Stimulated activated effector memory CD8-positive, alpha-beta T cell treated with anti-CD3 and anti-CD28 coated beads, Interleukin-12 subunit alpha, Interleukin-12 subunit beta, amount 100 ng/mL, for 72 hours (primary cell): ENCODE results near the gene OR51T1.

ENCODE experiments used
- ATAC-seq: fragments of 150-1000 bp; cut with Tn5 transposase; 2 replicates; pipeline ENCODE4 v1.10.0; 2021
- DNase-seq, 2 donors: peaks; one replicate each; pipeline ENCODE4 v3.0.0; 2021 to 2022; ENCODE audit warnings: low spot score in 2 of 2
- H3K27ac Mint-ChIP-seq: one replicate; pipeline ENCODE4 v1.8.0; 2022; ENCODE audit warnings: mild to moderate bottlenecking, mixed read lengths
- H3K36me3 Mint-ChIP-seq: one replicate; pipeline ENCODE4 v1.8.0; 2022; ENCODE audit warnings: mild to moderate bottlenecking, mixed read lengths
- H3K4me1 Mint-ChIP-seq: one replicate; pipeline ENCODE4 v1.8.0; 2022; ENCODE audit warnings: mixed read lengths
- H3K4me3 Mint-ChIP-seq: one replicate; pipeline ENCODE4 v1.8.0; 2022; ENCODE audit warnings: mild to moderate bottlenecking, mixed read lengths
- H3K9me3 Mint-ChIP-seq: one replicate; pipeline ENCODE4 v1.8.0; 2022; ENCODE audit warnings: mixed read lengths

OR51T1 gene

DNA sequence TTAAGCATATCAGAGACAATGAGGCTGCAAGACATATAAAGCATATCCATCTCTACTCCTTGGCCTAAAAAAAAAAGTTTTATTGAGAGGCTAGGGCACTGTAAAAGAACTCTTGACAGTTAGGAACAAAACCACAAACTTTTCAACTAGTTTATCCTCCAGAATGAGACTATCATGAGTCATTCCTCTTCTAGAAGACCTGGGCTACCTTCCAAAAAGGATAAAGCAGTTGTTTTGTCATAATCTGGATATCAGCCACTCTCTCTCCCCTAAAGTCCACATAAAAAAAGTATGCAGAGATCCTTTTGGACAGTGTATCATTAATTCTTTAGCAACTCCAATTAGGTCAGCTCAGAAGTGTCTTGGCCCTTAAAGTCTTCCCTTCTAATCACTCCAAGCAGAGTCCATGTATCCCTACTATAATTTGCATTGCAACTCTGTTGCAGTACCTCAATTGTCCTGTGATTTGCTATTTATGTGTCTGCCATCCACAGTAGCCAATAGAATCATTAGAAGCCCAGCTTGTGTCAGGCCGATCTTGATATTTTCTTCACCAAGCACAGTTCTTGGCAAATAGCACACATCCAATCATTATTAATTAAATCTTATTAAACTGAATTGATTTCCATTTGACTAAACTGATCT lies 10.4 kb downstream of the OR51T1 start:
- H3K4me3 Mint-ChIP-seq = no peak overlapping the region
- no peak for DNase-seq

DNA sequence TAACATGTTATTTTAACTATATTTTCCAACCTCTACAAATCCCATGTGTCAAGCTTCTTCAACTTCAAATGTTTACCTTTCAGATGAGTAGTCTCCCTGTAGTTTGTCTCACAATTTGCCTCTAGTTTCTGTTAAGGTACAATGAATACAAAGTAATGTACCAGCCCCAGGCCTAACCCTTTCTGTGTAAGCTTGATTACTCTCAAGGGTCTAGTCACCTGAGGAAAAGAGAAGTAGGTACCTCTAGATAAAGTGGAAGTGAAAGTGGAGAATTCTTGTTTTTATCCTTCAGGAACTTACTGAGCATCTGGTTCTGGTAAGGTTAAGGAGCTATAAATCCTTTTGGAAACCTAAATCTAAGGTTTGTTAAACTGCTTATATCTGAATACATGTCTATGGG lies 21.8 kb downstream of the OR51T1 start, which contains the start of gene OR51A7:
TSS of gene OR51A7 (plus strand) at position 300 of the 400 bp plus-strand sequence. CDS start 3,587 bp downstream, outside the sequence.
- Mint-ChIP-seq H3K36me3 (no peaks in the 10 kb centered on the region), H3K4me1 (no peaks in the 10 kb centered on the region), H3K4me3 (no peak within 1 kb of the TSS), H3K27ac (no peak within 1 kb of the TSS), H3K9me3 (no peaks in the 10 kb centered on the region)
- ATAC-seq (no peak), DNase-seq (no peak)

More for the DNA sequence above, 10.4 kb downstream of the OR51T1 start:
- ATAC-seq = no peak
- no peaks in the 10 kb centered on the region for H3K36me3 Mint-ChIP-seq
- H3K4me1 Mint-ChIP-seq = no peaks in the 10 kb centered on the region
- H3K9me3 Mint-ChIP-seq = peaks cover 3% of the 10 kb centered on the region
- no peak overlapping the region for H3K27ac Mint-ChIP-seq

DNA sequence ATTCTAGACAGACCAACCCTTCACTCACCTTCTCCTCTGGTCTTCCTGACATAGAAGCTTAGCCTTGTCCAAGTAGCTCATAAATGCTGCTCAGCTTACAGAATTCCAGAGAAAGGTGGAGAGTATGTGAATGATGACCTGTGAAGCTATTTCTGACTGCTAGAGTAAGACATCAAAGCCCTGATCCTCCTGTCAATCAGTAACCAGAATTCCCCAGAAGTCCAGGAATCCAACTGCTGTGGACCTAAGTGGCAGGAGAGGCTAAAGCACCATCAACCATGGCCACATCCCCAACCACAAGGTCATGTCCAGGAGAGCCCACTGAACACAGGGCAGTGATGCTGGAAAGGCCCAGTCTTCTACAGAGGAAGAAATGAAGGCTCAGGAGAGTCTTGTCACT lies 34.9 kb downstream of the OR51T1 start:
- Mint-ChIP-seq H3K9me3 (peaks cover 7% of the 10 kb centered on the region), H3K27ac (no peak overlapping the region), H3K36me3 (no peaks in the 10 kb centered on the region), H3K4me3 (no peak overlapping the region), H3K4me1 (no peaks in the 10 kb centered on the region)
- ATAC-seq (no peak), DNase-seq (no peak)

DNA sequence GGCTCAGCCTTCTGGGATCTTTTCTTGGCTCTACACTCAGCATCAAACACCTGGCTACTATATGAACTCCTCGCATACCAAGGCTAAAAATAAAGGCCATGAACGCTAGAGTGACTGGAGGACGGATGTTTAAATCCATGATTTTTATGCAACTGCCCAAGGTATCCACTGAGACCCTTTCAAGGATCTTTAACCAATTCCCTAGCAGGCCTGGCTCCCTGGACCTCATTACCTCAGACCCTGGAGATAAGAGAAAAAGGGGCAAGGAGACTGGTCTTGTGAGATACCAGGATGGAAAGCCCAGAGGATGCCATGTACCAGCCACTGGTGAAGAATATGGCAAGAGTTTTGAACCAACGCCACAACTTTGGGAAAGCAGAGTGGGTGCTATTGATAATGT lies 37.5 kb downstream of the OR51T1 start, which contains the start of gene OR51G2:
TSS of gene OR51G2 (minus strand) at position 101 of the 400 bp plus-strand sequence. CDS start 3,687 bp downstream, outside the sequence.
- Mint-ChIP-seq H3K36me3 (no peaks in the 10 kb centered on the region), H3K4me3 (no peak within 1 kb of the TSS)
- no peak for ATAC-seq

DNA sequence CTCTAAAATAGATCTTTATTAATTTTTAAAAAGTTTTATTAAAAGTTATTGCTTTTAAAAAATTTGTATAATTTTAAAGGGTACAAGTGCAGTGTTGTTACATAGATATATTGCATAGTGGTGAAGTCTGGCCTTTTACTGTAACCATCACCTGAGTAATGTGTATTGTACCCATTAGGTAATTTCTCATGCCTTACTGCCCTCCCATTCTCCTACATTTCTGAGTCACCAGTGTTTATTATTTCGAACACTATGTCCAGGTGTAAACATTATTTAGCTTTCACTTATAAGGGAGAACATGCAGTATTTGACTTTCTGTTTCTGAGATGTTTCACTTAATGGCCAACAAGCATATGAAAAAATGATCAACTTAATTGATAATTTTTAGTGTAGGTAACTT lies 40.1 kb downstream of the OR51T1 start:
- no peak overlapping the region for H3K4me3 Mint-ChIP-seq
- DNase-seq (no peak), ATAC-seq (no peak)
- no peaks in the 10 kb centered on the region for H3K36me3 Mint-ChIP-seq
- peaks cover 6% of the 10 kb centered on the region for H3K9me3 Mint-ChIP-seq
- no peaks in the 10 kb centered on the region for H3K4me1 Mint-ChIP-seq
- no peak overlapping the region for H3K27ac Mint-ChIP-seq

More for the DNA sequence above, 37.5 kb downstream of the OR51T1 start, which contains the start of gene OR51G2:
- no peaks in the 10 kb centered on the region for H3K4me1 Mint-ChIP-seq
- no peak for DNase-seq
- peaks cover 13% of the 10 kb centered on the region for H3K9me3 Mint-ChIP-seq
- H3K27ac Mint-ChIP-seq = no peak within 1 kb of the TSS

DNA sequence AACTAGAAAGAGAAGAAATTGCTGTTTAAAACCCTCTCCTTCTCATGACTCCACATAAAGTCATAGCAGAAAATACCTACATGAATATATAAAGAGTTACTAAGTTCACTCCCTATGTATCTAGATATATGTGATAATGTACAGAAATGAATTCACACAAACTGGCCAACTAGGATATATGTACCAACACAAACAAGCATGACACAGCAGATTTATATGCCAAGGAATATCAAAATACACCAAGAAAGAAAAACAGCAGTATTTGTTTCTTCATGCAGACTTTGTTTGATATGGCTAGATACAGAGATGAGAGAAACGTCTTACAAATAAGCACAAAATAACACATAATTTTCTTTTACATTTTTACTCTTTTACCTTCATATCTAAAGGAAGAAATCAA lies 40.6 kb downstream of the OR51T1 start:
- H3K9me3 Mint-ChIP-seq = peaks cover 6% of the 10 kb centered on the region
- ATAC-seq (no peak), DNase-seq (no peak)
- no peaks in the 10 kb centered on the region for H3K36me3 Mint-ChIP-seq
- H3K27ac Mint-ChIP-seq = no peak overlapping the region
- no peaks in the 10 kb centered on the region for H3K4me1 Mint-ChIP-seq
- H3K4me3 Mint-ChIP-seq = no peak overlapping the region

DNA sequence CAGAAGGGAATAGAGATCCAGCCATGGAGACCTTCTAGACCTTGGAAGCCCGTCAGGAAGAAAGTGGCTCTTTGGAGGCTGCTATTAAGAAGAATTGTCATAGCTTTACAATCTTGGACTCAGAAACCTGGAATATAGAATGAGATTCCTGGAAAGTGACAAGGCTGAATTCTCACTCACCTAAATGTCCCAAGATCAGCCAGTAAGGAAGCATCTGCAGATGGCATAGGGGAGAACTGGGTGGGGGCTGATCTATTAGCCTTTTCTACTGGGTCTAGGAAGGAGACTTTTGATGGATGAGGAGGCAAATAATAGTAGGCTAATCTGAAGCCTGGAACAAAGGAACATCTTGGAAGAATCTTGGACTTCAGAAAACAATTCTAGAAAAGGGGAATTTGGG lies 42.5 kb downstream of the OR51T1 start, which contains the start of gene OR51G1:
TSS of gene OR51G1 (minus strand) at position 101 of the 400 bp plus-strand sequence. CDS start at position 101, 0 bp downstream.
- H3K9me3 Mint-ChIP-seq = peaks cover 6% of the 10 kb centered on the region
- no peaks in the 10 kb centered on the region for H3K36me3 Mint-ChIP-seq
- H3K4me1 Mint-ChIP-seq = no peaks in the 10 kb centered on the region
- DNase-seq (no peak), ATAC-seq (no peak)
- H3K4me3 Mint-ChIP-seq = no peak within 1 kb of the TSS
- no peak within 1 kb of the TSS for H3K27ac Mint-ChIP-seq

DNA sequence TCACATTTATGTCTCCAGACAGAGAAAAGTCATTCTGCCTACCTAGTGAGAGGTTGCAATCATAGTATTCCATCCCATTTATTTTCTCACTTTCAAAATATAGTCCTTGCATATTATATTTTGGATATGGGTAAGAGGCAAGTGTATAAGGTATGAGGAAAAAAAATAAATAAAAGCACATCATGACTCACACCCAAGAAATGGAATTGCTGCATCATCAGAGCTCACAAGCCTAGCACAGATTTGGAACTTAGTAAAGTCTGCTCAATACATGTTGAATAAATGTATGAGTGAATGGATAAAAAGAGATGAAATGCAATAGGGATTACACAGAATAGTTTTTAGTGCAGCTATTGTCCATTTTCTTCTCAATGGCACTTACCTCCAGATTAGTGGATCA lies 44.9 kb downstream of the OR51T1 start:
- DNase-seq = no peak
- Mint-ChIP-seq H3K9me3 (peaks cover 8% of the 10 kb centered on the region), H3K27ac (no peak overlapping the region), H3K4me3 (no peak overlapping the region), H3K4me1 (no peaks in the 10 kb centered on the region), H3K36me3 (no peaks in the 10 kb centered on the region)
- ATAC-seq = no peak
